ENCODE results near the gene WDR72.

- TF ChIP-seq CTCF (IDR thresholded peaks at IDR 0.05) (no peak), POLR2A (IDR thresholded peaks at IDR 0.05) (no peak)
Measured at GRCh38 chr15:53695365-53695764, 64.1 kb downstream of the WDR72 start.

Measured in right lobe of liver (tissue), 4 donors.